ENCODE data around the gene PNLIPRP2.

DNA sequence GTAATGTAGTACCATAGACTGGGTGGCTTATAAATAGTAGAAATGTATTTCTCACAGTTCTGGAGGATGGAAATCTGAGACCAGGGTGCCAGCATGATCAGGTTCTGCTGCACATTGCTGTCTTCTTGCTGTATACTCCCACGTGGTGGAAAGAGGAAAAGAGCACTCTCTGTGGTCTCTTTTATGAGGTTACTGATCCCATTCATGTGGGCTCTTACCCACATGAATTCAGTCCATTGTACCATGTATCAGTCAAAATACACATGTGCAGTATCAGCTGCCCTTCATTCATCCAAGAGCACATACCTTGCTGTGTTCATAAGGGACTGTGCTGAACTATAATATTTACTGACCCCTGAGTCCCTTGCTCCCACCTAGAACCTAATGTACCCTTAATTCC is 17.1 kb downstream of the PNLIPRP2 start:
- no peak for TF ChIP-seq CTCF (IDR thresholded peaks at IDR 0.05)
- TF ChIP-seq POLR2A (IDR thresholded peaks at IDR 0.05) = no peak

All from prostate gland (tissue), 2 donors.